HEK293 (cell line): ENCODE results near the gene GALC.

ENCODE experiments used
- CTCF ChIP-seq: fragments of 450-650 bp; formaldehyde crosslinking; IDR thresholded peaks from 2 replicates; pipeline ENCODE4 v1.5.1; 2016; ENCODE audit warnings: missing biosample characterization, missing genetic modification characterization
- OSR2 ChIP-seq: fragments of 450-650 bp; formaldehyde crosslinking; IDR thresholded peaks from 2 replicates; pipeline ENCODE4 v1.5.1; 2016; ENCODE audit warnings: missing biosample characterization, missing genetic modification characterization
- ZNF670 ChIP-seq: fragments of 450-650 bp; formaldehyde crosslinking; IDR thresholded peaks from 2 replicates; pipeline ENCODE4 v1.5.1; 2016; ENCODE audit warnings: missing biosample characterization, missing genetic modification characterization, low read depth
- ZNF76 ChIP-seq: fragments of 450-650 bp; formaldehyde crosslinking; IDR thresholded peaks from 2 replicates; pipeline ENCODE4; 2016; ENCODE audit warnings: low read depth, missing biosample characterization, missing genetic modification characterization, borderline replicate concordance

GRCh38 chr14:87883750-87884149 lies 109.2 kb downstream of the GALC start:
- no peak for TF ChIP-seq CTCF
- no peak for TF ChIP-seq ZNF76 (tag by site-specific recombination)
- no peak for TF ChIP-seq ZNF670 (tag by site-specific recombination)
- no peak for TF ChIP-seq OSR2 (tag by site-specific recombination)
